ENCODE measurements around the gene CHTF18.

- TF ChIP-seq CTCF (IDR thresholded peaks at IDR 0.05 in 8 of 11, conservative IDR thresholded peaks at IDR 0.05 in 3 of 11) (no peak), POLR2A (IDR thresholded peaks at IDR 0.05) (no peak)
Measured at GRCh38 chr16:835373-835772, 47.0 kb downstream of the CHTF18 start.
